HEK293T (cell line): ENCODE data around the gene HERC2.

Source experiments
- ARNT ChIP-seq: fragments of 450-650 bp; IDR thresholded peaks from 2 replicates; pipeline ENCODE4 v1.6.1; 2017; ENCODE audit warnings: mild to moderate bottlenecking
- BHLHE40 ChIP-seq: fragments of 450-650 bp; IDR thresholded peaks from 2 replicates; pipeline ENCODE4 v1.6.1; 2016; ENCODE audit warnings: mild to moderate bottlenecking, moderate library complexity, borderline replicate concordance
- ELF4 ChIP-seq: fragments of 450-650 bp; IDR thresholded peaks from 2 replicates; pipeline ENCODE4 v1.6.1; 2017; ENCODE audit warnings: antibody characterized with exemption
- FOXA1 ChIP-seq: fragments of 450-650 bp; IDR thresholded peaks from 2 replicates; pipeline ENCODE4 v1.6.1; 2016; ENCODE audit warnings: mild to moderate bottlenecking
- FOXK2 ChIP-seq: fragments of 450-650 bp; IDR thresholded peaks from 2 replicates; pipeline ENCODE4 v1.6.1; 2016; ENCODE audit warnings: mild to moderate bottlenecking
- FOXM1 ChIP-seq: fragments of 450-650 bp; IDR thresholded peaks from 2 replicates; pipeline ENCODE4 v1.6.1; 2017; ENCODE audit warnings: mild to moderate bottlenecking, borderline replicate concordance
- HDGF ChIP-seq: fragments of 450-650 bp; IDR thresholded peaks from 2 replicates; pipeline ENCODE4 v1.6.1; 2017; ENCODE audit warnings: antibody characterized with exemption, borderline replicate concordance
- LEF1 ChIP-seq: fragments of 450-650 bp; IDR thresholded peaks from 2 replicates; pipeline ENCODE4 v1.6.1; 2017; ENCODE audit warnings: mild to moderate bottlenecking, borderline replicate concordance
- SP1 ChIP-seq: fragments of 450-650 bp; IDR thresholded peaks from 2 replicates; pipeline ENCODE4 v1.6.1; 2017
- TF ChIP-seq, protein P1 (sequence below): fragments of 450-650 bp; IDR thresholded peaks from 2 replicates; pipeline ENCODE4 v1.6.1; 2016

DNA sequence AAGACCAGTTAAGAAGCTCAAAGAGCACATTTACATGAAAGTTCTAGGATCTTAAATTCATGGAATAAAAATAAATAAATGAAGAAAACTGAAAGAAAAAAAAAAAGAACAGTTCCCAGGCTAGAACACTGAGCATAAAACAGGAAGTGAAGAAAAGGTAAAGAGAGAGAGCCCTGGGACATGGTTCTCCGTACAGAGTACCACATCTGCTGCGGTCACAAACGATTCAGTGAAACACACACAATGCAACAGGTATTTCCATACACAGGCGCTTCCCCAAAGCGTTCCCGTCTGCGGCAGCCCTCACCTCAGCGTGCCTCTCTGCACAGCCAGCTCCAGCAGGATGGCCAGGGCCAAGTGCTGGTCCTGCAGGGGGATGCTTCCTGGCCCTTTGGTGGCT lies 49.4 kb downstream of the HERC2 start:
- TF ChIP-seq SP1 (no peak), LEF1 (no peak), FOXK2 (no peak), FOXM1 (no peak), FOXA1 (no peak), BHLHE40 (no peak), ARNT (no peak), ELF4 (no peak), HDGF (no peak)
- TF ChIP-seq, protein P1, sequence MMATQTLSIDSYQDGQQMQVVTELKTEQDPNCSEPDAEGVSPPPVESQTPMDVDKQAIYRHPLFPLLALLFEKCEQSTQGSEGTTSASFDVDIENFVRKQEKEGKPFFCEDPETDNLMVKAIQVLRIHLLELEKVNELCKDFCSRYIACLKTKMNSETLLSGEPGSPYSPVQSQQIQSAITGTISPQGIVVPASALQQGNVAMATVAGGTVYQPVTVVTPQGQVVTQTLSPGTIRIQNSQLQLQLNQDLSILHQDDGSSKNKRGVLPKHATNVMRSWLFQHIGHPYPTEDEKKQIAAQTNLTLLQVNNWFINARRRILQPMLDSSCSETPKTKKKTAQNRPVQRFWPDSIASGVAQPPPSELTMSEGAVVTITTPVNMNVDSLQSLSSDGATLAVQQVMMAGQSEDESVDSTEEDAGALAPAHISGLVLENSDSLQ: no peak
